Neural crest cell (in vitro differentiated cells): ENCODE data around the gene AUTS2. TPM values are rescaled to one million over a fixed set of nuclear protein-coding genes. Genes with fewer than 3 reads are reported as not detected.

Experiments
- DNase-seq: peaks from one replicate; pipeline ENCODE4 v3.0.0; 2021; ENCODE audit warnings: low read depth, mixed read lengths, low spot score
- H3K27ac Mint-ChIP-seq: one replicate; pipeline ENCODE4 v1.8.0; 2021; ENCODE audit warnings: mild to moderate bottlenecking, mixed read lengths; ENCODE audit not compliant: unreplicated experiment
- H3K27me3 Mint-ChIP-seq: 2 replicates; pipeline ENCODE4 v1.8.0; 2021; ENCODE audit warnings: low read depth, mild to moderate bottlenecking, mixed read lengths
- H3K36me3 Mint-ChIP-seq: 2 replicates; pipeline ENCODE4 v1.8.0; 2021; ENCODE audit warnings: low read depth, mild to moderate bottlenecking, mixed read lengths
- H3K4me1 Mint-ChIP-seq: 2 replicates; pipeline ENCODE4 v1.8.0; 2021; ENCODE audit warnings: mixed read lengths
- H3K4me3 Mint-ChIP-seq: one replicate; pipeline ENCODE4 v1.8.0; 2021; ENCODE audit warnings: mild to moderate bottlenecking, mixed read lengths
- H3K9me3 Mint-ChIP-seq: 2 replicates; pipeline ENCODE4 v1.8.0; 2021; ENCODE audit warnings: mixed read lengths
- CTCF ChIP-seq: fragments of 200-600 bp; sonication (generic); conservative IDR thresholded peaks from 2 replicates; pipeline ENCODE4 v1.5.0; 2021; ENCODE audit warnings: antibody characterized with exemption, mild to moderate bottlenecking
- total RNA-seq: library from RNA; stranded (reverse); gene quantifications from 2 replicates; pipeline ENCODE4 v1.2.1, GENCODE V29; 2021

AUTS2 gene
- total RNA-seq, 1 donor from 2014 or later, result 152 TPM

GRCh38 chr7:70791341-70791740, 1193.1 kb downstream of the AUTS2 start:
- H3K4me1 Mint-ChIP-seq, result no peaks in the 10 kb centered on the region
- no peak overlapping the region for H3K27ac Mint-ChIP-seq
- H3K36me3 Mint-ChIP-seq, result peaks cover 46% of the 10 kb centered on the region
- DNase-seq, result no peak
- H3K27me3 Mint-ChIP-seq, result no peaks in the 10 kb centered on the region
- H3K9me3 Mint-ChIP-seq, result no peaks in the 10 kb centered on the region
- TF ChIP-seq CTCF, result no peak
- no peak overlapping the region for H3K4me3 Mint-ChIP-seq

- TF ChIP-seq CTCF, result no peak
- no peak overlapping the region for H3K4me3 Mint-ChIP-seq
- no peak overlapping the region for H3K27ac Mint-ChIP-seq
- no peak for DNase-seq
- peaks cover 41% of the 10 kb centered on the region for H3K36me3 Mint-ChIP-seq
- H3K27me3 Mint-ChIP-seq, result no peaks in the 10 kb centered on the region
- H3K4me1 Mint-ChIP-seq, result no peaks in the 10 kb centered on the region
- no peaks in the 10 kb centered on the region for H3K9me3 Mint-ChIP-seq
These were observed 1194.8 kb downstream of the AUTS2 start for GRCh38 chr7:70793060-70793459.

GRCh38 chr7:70793821-70794220, 1195.5 kb downstream of the AUTS2 start:
- Mint-ChIP-seq H3K36me3 (peaks cover 38% of the 10 kb centered on the region), H3K4me1 (no peaks in the 10 kb centered on the region), H3K27me3 (no peaks in the 10 kb centered on the region), H3K4me3 (no peak overlapping the region), H3K9me3 (no peaks in the 10 kb centered on the region), H3K27ac (no peak overlapping the region)
- DNase-seq, result no peak
- no peak for TF ChIP-seq CTCF

GRCh38 chr7:70794962-70795361, 1196.7 kb downstream of the AUTS2 start:
- Mint-ChIP-seq H3K4me3 (no peak overlapping the region), H3K36me3 (peaks cover 36% of the 10 kb centered on the region), H3K4me1 (no peaks in the 10 kb centered on the region), H3K27ac (no peak overlapping the region), H3K9me3 (peaks cover 4% of the 10 kb centered on the region), H3K27me3 (no peaks in the 10 kb centered on the region)
- no peak for TF ChIP-seq CTCF
- DNase-seq, result no peak

GRCh38 chr7:70795948-70796347, 1197.7 kb downstream of the AUTS2 start:
- Mint-ChIP-seq H3K27me3 (no peaks in the 10 kb centered on the region), H3K4me1 (peaks cover under 1% of the 10 kb centered on the region), H3K27ac (no peak overlapping the region), H3K9me3 (peaks cover 14% of the 10 kb centered on the region), H3K36me3 (peaks cover 42% of the 10 kb centered on the region), H3K4me3 (no peak overlapping the region)
- TF ChIP-seq CTCF, result no peak
- no peak for DNase-seq

- peak overlapping the region; percentile 37 for H3K4me3 Mint-ChIP-seq
- H3K9me3 Mint-ChIP-seq, result peaks cover 20% of the 10 kb centered on the region
- peaks cover 7% of the 10 kb centered on the region for H3K4me1 Mint-ChIP-seq
- no peak for DNase-seq
- H3K27me3 Mint-ChIP-seq, result no peaks in the 10 kb centered on the region
- peak overlapping the region; percentile 55 for H3K27ac Mint-ChIP-seq
- TF ChIP-seq CTCF, result no peak
- peaks cover 42% of the 10 kb centered on the region for H3K36me3 Mint-ChIP-seq
These were observed 1198.8 kb downstream of the AUTS2 start for GRCh38 chr7:70797109-70797514.
